A549 (cell line): ENCODE measurements around the gene CTIF. TPM values are rescaled to one million over a fixed set of nuclear protein-coding genes. Genes with fewer than 3 reads are reported as not detected.

ENCODE experiments used
- ATAC-seq, 2 experiments: fragments of 200-7000 bp in 1 of 2; fragments of >200 bp in 1 of 2; cut with Nextera tagmentation in 1 of 2; cut with Tn5 transposase in 1 of 2; 3 replicates each; pipeline versions ENCODE4 v1.8.0 to v1.9.1; 2018 to 2020; ENCODE audit warnings: mild to moderate bottlenecking in 1 of 2, moderate library complexity in 1 of 2
- CTCF ChIA-PET: fragments of 300-600 bp; sonication (Branson Sonifier 250); formaldehyde crosslinking; extraction: SDS; loops from one replicate; lab custom pipeline; 2021; ENCODE audit warnings: antibody characterized with exemption, inconsistent platforms; lab: Yijun Ruan, JAX
- POLR2A ChIA-PET: fragments of 350-600 bp; formaldehyde crosslinking; extraction: SDS; loops from one replicate; lab custom pipeline; 2021; ENCODE audit warnings: antibody characterized with exemption, inconsistent platforms; lab: Yijun Ruan, JAX
- DNase-seq, 2 experiments: peaks; one replicate each; pipeline versions ENCODE4 v3.0.0 to v3.0.0-alpha.2; 2011 to 2016; ENCODE audit warnings: low read depth in 1 of 2, low spot score in 1 of 2
- FAIRE-seq: peaks from 2 replicates; lab custom pipeline; 2011; peaks lifted over from hg19 to GRCh38; lab: Jason Lieb, UNC
- H3K27ac ChIP-seq, 2 experiments: fragments of >200 bp; sonication (Bioruptor Twin); formaldehyde crosslinking; 3 replicates each; pipeline ENCODE4 v1.5.1; 2016 to 2017
- H3K4me1 ChIP-seq: fragments of >200 bp; sonication (Bioruptor Twin); formaldehyde crosslinking; 3 replicates; pipeline ENCODE4 v1.6.1; 2016
- H3K4me2 ChIP-seq: fragments of >200 bp; sonication (Bioruptor Twin); formaldehyde crosslinking; 3 replicates; pipeline ENCODE4 v1.6.1; 2016
- H3K4me3 ChIP-seq: fragments of >200 bp; sonication (Bioruptor Twin); formaldehyde crosslinking; 3 replicates; pipeline ENCODE4 v1.5.1; 2016
- H3K9me3 ChIP-seq: fragments of >200 bp; sonication (Bioruptor Twin); formaldehyde crosslinking; 3 replicates; pipeline ENCODE4 v1.6.1; 2016
- CTCF ChIP-seq: fragments of >200 bp; sonication (Bioruptor Twin); formaldehyde crosslinking; IDR thresholded peaks from 3 replicates; pipeline ENCODE4 v1.5.1; 2016
- EHF ChIP-seq: fragments of 250-450 bp; sonication (Bioruptor Pico); IDR thresholded peaks from 2 replicates; pipeline ENCODE4 v1.5.0; 2020; ENCODE audit warnings: mild to moderate bottlenecking
- GATA3 ChIP-seq: IDR thresholded peaks from 2 replicates; pipeline ENCODE4 v1.6.1; 2012; ENCODE audit warnings: borderline replicate concordance
- HES2 ChIP-seq: fragments of >200 bp; sonication (Bioruptor Twin); formaldehyde crosslinking; IDR thresholded peaks from 2 replicates; pipeline ENCODE4 v1.6.1; 2016
- KDM5A ChIP-seq: fragments of 200-600 bp; sonication (generic); IDR thresholded peaks from 2 replicates; pipeline ENCODE4 v1.6.1; 2016; ENCODE audit warnings: antibody characterized with exemption, mild to moderate bottlenecking
- MAFK ChIP-seq: fragments of 450-650 bp; IDR thresholded peaks from 2 replicates; pipeline ENCODE4 v1.6.1; 2014; ENCODE audit not compliant: partially characterized antibody
- NPAS2 ChIP-seq: fragments of 250-450 bp; sonication (Bioruptor Pico); IDR thresholded peaks from 2 replicates; pipeline ENCODE4 v1.8.0; 2022; ENCODE audit warnings: mild to moderate bottlenecking, moderate library complexity, borderline replicate concordance
- PBX3 ChIP-seq: IDR thresholded peaks from 2 replicates; pipeline ENCODE4 v1.6.1; 2012
- PHF8 ChIP-seq: fragments of 200-600 bp; sonication (generic); IDR thresholded peaks from 2 replicates; pipeline ENCODE4 v1.6.1; 2016; ENCODE audit warnings: low read depth, mild to moderate bottlenecking, antibody characterized with exemption, moderate library complexity, borderline replicate concordance
- POLR2A ChIP-seq: IDR thresholded peaks from 2 replicates; pipeline ENCODE4 v1.6.1; 2012; ENCODE audit warnings: mild to moderate bottlenecking, low read length
- POLR2AphosphoS2 ChIP-seq: conservative IDR thresholded peaks from 2 replicates; pipeline ENCODE4 v1.6.1; 2012; ENCODE audit warnings: low read length, improper control_type of control experiment, inconsistent platforms
- REST ChIP-seq: fragments of 200-600 bp; sonication (generic); IDR thresholded peaks from 2 replicates; pipeline ENCODE4 v1.6.1; 2016; ENCODE audit warnings: antibody characterized with exemption, mild to moderate bottlenecking, moderate library complexity
- ZFP36 ChIP-seq: fragments of 450-650 bp; IDR thresholded peaks from 2 replicates; pipeline ENCODE4 v1.6.1; 2014; ENCODE audit warnings: borderline replicate concordance; ENCODE audit not compliant: partially characterized antibody
- ZSCAN20 ChIP-seq: fragments of 250-450 bp; sonication (Bioruptor Pico); IDR thresholded peaks from 2 replicates; pipeline ENCODE4 v1.8.0; 2022; ENCODE audit warnings: mild to moderate bottlenecking, moderate library complexity
- WGBS: methylation state at CpG from one replicate; pipeline ENCODE4 v1.1.6; 2017; ENCODE audit errors: missing lambda C conversion rate; 5-methylcytosine and 5-hydroxymethylcytosine counted together
- polyA plus RNA-seq, 4 experiments: library from polyadenylated mRNA; depleted of rRNA in 3 of 4; stranded (reverse); fragments of >200 nt; fragmentation: RNase III in 1 of 4; extraction: RNeasy Plus Mini Kit Qiagen cat#74134 plus additional on column Dnase treatment in 1 of 4; gene quantifications; 2 replicates in 3 of 4; 3 replicates in 1 of 4; pipeline ENCODE4 v1.2.3, GENCODE V29; 2011 to 2017

CTIF gene
- polyA plus RNA-seq, 2 of the 4 experiments (the other 2 are of a cell fraction) = 17.0 to 24.7 TPM

GRCh38 chr18:48803951-48804855, 265.4 kb downstream of the CTIF start:
- DNase-seq (no peak), FAIRE-seq (no peak), ATAC-seq (no peak)
- POLR2A ChIA-PET = no interaction called here
- no peaks in the 10 kb centered on the region for H3K9me3 ChIP-seq
- no peak for TF ChIP-seq EHF (CRISPR knock-in tag)
- H3K27ac ChIP-seq = no peak overlapping the region
- H3K4me1 ChIP-seq = no peaks in the 10 kb centered on the region
- H3K4me2 ChIP-seq = no peak overlapping the region
- H3K4me3 ChIP-seq = no peak overlapping the region
- WGBS = 76% methylated on average over 9 of the region's 11 CpGs
- CTCF ChIA-PET = no interaction called here

- TF ChIP-seq CTCF (no peak), EHF (CRISPR knock-in tag) (no peak), POLR2A (no peak), PHF8 (no peak), NPAS2 (CRISPR knock-in tag) (no peak), GATA3 (no peak), PBX3 (no peak), POLR2AphosphoS2 (no peak), KDM5A (no peak), MAFK (no peak), ZSCAN20 (no peak), ZFP36 (no peak), REST (no peak), HES2 (no peak)
- FAIRE-seq = no peak
- no peak overlapping the region for H3K4me2 ChIP-seq
- H3K27ac ChIP-seq = no peak overlapping the region
- no peak overlapping the region for H3K4me3 ChIP-seq
- POLR2A ChIA-PET = no interaction called here
- no peaks in the 10 kb centered on the region for H3K4me1 ChIP-seq
- no peak for DNase-seq
- no peaks in the 10 kb centered on the region for H3K9me3 ChIP-seq
- ATAC-seq = no peak
- CTCF ChIA-PET = no interaction called here
- 92% methylated on average over 8 of the region's 11 CpGs for WGBS
Measured at GRCh38 chr18:48804856-48805610, 266.2 kb downstream of the CTIF start.
